K562 (cell line): ENCODE measurements around the gene SELENOM. TPM values are rescaled to one million over a fixed set of nuclear protein-coding genes. Genes with fewer than 3 reads are reported as not detected.

Source experiments
- ARNT ChIP-seq, 2 experiments: fragments of 450-650 bp; IDR thresholded peaks; 2 replicates each; pipeline ENCODE4 v1.6.1; 2016; ENCODE audit warnings: mild to moderate bottlenecking in 1 of 2
- CHD7 ChIP-seq: fragments of 200-600 bp; sonication (generic); IDR thresholded peaks from one replicate; pipeline ENCODE4 v1.6.1; 2012; ENCODE audit warnings: mild to moderate bottlenecking, low read depth, low read length, inconsistent platforms
- MLLT1 ChIP-seq, 2 experiments: fragments of 450-650 bp; IDR thresholded peaks; 2 replicates each; pipeline ENCODE4 v1.6.1; 2016
- polyA plus RNA-seq, 8 experiments: library from polyadenylated mRNA; depleted of rRNA in 4 of 8; stranded (reverse) in 5 of 8; unstranded in 3 of 8; fragments of >200 nt; fragmentation: Nextera tagmentation in 2 of 8; fragmentation: Illumina TruSeq in 1 of 8; extraction: Ambion mirVana in 2 of 8; extraction: Trizol in 1 of 8; gene quantifications; 2 replicates each; pipeline versions ENCODE4 v1.2.1 to v1.2.3, GENCODE V29; 2011 to 2014; ENCODE audit warnings: inconsistent platforms in 1 of 8, missing spikeins in 1 of 8
- total RNA-seq, 7 experiments: library from RNA; depleted of rRNA in 6 of 7; stranded (reverse); fragments of >200 nt in 6 of 7; fragmentation: Illumina TruSeq in 2 of 7; extraction: Trizol in 2 of 7; gene quantifications; 2 replicates each; pipeline versions ENCODE4 v1.2.1 to v1.2.3, GENCODE V29; 2011 to 2021; ENCODE audit warnings: low replicate concordance in 1 of 7

SELENOM gene
- total and polyA plus RNA-seq, 9 of the 15 experiments (the other 6 are each of a cell fraction or from before 2014, with no cell fraction given) = 1.2 to 10.6 (median 3.7) TPM

GRCh38 chr22:31107894-31108218, 488 bp upstream of the SELENOM start (continued):
- TF ChIP-seq CHD7 = no peak
- TF ChIP-seq ARNT (IDR thresholded peaks at IDR 0.05) = 0 out of 4 replicates have a peak, but pooled peaks of 1 of the 2 experiments have one; percentile 47
- TF ChIP-seq MLLT1 (IDR thresholded peaks at IDR 0.05) = 0 out of 4 replicates have a peak, but pooled peaks of 1 of the 2 experiments have one; percentile 19
